Endometrial microvascular endothelial cells (primary cell): ENCODE measurements around the gene CHCHD3. TPM values are rescaled to one million over a fixed set of nuclear protein-coding genes. Genes with fewer than 3 reads are reported as not detected.
"Not testable (repeated sequence)": the region's sequence is repeated elsewhere in the genome, so short reads cannot be mapped to it uniquely, and the experiment has no call there.

Experiments
- in situ Hi-C: cut with HindIII; loops from 2 replicates; pipeline ENCODE4 v1.10.0; 2017; ENCODE audit warnings: low sequenced_read_pairs, low pct_unique_long_range_greater_than_20kb; ENCODE audit errors: inconsistent ontology term
- total RNA-seq: library from RNA; depleted of rRNA; stranded (reverse); fragments of >200 nt; gene quantifications from one replicate; pipeline ENCODE4 v1.2.3, GENCODE V29; 2015; ENCODE audit errors: inconsistent ontology term

The CHCHD3 gene
- total RNA-seq, 1 donor from 2014 or later: 60.9 TPM

GRCh38 chr7:132935608-132936007 lies 146.3 kb downstream of the CHCHD3 start:
- in situ Hi-C loops: no loop called here

GRCh38 chr7:132934017-132934416 lies 147.9 kb downstream of the CHCHD3 start:
- in situ Hi-C loops: no loop called here

GRCh38 chr7:132933072-132933458 lies 148.8 kb downstream of the CHCHD3 start:
- in situ Hi-C loops: no loop called here

- in situ Hi-C loops: no loop called here
Observed at GRCh38 chr7:132932296-132933071, 149.4 kb downstream of the CHCHD3 start.

DNA sequence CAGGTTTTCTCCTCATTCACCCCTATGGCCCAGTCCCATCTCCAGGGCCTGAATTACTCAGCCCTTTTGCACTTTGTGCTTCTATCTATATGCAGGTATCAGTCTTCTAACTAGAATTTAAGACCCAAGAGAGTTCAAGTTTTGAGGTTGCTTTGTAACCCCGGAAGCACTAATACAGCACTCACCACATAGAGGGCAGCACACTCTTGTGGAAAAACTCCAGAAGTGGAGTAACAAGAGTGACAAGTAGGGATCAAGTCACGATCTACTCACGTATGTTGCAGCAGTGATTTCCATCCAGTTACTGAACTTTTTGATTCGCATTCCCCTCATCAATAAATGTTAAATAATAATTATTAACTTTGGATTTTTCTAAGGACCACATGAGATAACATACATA lies 151.0 kb downstream of the CHCHD3 start:
- in situ Hi-C loops: no loop called here

DNA sequence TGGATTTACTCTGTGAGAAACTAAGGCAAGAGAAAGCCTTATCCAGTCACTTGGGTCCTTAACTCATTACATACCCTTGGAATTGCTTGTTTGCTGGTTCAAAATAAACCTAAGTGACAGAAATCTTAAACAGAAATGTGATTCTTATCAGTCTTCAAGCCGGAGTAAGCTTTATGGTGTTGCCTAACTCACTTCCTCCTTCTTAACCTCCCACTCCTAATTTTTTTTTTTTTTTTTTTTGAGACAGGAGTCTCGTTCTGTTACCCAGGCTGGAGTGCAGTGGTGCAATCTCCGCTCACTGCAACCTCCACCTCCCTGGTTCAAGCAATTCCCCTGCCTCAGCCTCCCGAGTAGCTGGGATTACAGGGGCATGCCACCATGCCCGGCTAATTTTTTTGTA lies 151.9 kb downstream of the CHCHD3 start:
- in situ Hi-C loops: not testable (repeated sequence)

DNA sequence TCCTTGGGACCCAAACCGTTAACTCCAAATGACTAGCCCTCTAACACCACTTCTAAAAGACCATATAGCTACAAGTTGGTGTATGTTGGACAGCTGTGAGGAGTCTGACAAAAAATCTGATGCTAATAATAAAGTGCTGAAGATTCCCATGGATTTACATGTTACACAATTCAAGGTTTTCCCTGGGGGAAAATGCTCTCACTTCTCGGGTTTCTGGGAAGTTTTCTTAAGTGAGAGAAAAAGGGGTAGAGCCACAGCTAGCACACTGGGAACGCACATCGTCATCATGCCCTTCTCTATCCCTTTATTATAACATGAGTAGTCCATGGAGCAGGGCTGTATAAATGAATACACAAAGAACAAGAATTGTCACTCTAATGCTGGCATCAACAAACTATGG lies 162.1 kb downstream of the CHCHD3 start:
- in situ Hi-C loops: no loop called here

DNA sequence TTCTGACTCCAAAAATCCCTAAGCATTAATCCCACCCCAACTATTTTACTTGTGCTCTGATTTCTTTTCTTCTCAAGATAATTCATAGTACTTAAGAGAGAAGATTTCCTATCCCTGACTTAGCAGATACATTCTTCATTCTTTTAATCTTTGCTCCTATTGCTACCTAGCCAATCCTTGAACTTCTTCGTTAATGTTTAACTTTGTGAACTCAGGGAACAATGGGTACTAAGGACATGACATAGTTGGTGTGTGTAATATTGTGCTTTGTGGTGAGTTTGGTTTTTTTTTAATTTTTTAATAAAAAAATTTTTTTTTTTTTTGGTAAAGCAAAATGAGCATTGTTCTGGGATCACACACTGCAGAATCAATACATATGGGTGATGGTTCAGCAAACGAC lies 166.2 kb downstream of the CHCHD3 start:
- in situ Hi-C loops: no loop called here

GRCh38 chr7:132910657-132911056 lies 171.2 kb downstream of the CHCHD3 start:
- in situ Hi-C loops: no loop called here

- in situ Hi-C loops: no loop called here
Observed at GRCh38 chr7:132907380-132907940, 174.4 kb downstream of the CHCHD3 start.

GRCh38 chr7:132906193-132906835 lies 175.6 kb downstream of the CHCHD3 start:
- in situ Hi-C loops: no loop called here

DNA sequence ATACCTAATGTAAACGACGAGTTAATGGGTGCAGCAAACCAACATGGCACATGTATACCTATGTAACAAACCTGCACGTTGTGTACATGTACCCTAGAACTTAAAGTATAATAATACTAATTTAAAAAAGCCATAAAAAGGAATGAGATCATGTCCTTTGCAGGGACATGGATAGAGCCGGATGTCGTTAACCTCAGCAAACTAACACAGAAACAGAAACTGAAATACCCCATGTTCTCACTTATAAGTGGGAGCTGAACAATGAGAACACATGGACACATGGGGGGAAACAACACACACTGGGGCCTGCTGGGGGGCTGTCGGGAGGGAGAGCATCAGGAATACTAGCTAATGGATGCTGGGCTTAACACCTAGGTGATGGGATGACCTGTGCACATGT lies 176.8 kb downstream of the CHCHD3 start:
- in situ Hi-C loops: not testable (repeated sequence)

GRCh38 chr7:132904209-132904608 lies 177.7 kb downstream of the CHCHD3 start:
- in situ Hi-C loops: no loop called here

- in situ Hi-C loops: not testable (repeated sequence)
Observed at GRCh38 chr7:132902294-132902693, 179.6 kb downstream of the CHCHD3 start.

DNA sequence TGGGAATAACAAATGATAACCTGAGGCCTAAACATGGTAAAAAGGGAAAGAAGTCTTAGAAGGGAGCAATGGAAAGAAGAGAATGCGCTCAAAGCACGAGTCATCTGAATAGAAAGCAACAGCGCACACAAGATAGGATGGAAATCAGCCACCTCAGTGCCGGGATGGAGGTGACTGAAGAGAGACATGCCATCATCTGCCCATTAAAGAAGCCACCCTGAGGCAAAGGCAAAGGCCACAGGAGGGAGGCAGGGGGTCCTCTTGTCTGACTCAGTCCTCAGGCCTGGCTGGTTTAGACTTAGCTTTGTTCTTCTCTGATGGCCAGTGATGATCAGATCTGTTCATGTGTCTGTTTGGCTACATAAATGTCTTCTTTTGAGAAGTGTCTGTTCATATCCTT lies 180.6 kb downstream of the CHCHD3 start:
- in situ Hi-C loops: no loop called here

DNA sequence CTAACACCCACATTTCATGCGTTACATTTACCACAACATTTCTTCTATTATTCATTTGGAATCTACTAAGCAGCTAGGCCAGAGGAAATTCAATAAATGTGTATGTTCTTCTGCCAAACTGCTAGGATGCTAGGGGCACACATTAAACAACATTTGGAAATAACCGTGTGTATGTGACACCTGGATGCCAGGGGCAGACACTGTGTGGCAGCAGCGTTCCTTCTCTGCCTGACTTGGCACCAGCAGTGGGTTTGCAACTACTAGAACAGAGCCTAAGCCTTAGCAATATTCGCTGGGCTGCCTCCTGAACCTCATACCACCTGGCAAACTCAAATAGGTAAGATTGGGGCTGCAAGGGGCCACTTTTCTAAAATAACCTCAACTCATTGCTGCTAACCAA lies 182.1 kb downstream of the CHCHD3 start:
- in situ Hi-C loops: no loop called here

DNA sequence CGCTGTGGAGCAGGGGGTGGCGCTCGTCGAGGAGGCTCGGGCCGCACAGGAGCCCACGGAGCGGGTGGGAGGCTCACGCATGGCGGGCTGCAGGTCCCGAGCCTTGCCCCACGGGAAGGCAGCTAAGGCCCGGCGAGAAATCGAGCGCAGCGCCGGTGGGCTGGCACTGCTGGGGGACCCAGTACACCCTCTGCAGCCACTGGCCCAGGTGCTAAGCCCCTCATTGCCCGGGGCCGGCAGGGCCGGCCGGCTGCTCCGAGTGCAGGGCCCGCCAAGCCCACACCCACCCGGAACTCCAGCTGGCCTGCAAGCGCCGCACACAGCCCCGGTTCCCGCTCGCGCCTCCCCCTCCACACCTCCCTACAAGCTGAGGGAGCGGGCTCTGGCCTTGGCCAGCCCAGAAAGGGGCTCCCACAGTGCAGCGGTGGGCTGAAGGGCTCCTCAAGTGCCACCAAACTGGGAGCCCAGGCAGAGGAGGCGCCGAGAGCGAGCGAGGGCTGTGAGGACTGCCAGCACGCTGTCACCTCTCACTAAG lies 183.2 kb downstream of the CHCHD3 start:
- in situ Hi-C loops: not testable (repeated sequence)

DNA sequence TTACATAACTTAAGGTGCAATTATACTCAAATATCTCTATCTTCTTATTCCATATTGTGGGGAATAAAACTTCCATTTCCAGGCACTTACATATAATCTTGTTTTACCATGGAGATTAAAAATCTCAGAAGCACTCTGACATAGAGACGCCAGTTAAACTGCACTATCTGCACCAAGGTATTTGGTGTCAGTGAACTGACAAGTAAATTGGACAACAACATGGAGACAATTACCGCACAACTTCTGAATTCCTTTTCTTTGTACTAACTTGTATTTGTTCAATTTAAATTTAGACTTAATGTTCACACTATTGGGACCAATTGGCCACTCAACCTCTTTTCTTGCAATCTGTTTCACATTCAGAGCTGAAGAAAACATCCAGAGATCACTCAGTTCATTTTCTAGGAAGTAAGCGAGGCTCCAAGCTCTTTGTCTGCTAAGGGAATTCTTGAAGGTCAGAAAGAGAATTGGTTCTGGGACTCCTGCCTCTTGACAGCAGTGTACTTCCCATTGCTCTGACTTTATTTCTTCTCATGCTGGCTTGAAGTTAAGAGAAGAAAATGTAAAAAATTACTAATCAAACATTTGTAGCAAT lies 184.7 kb downstream of the CHCHD3 start:
- in situ Hi-C loops: no loop called here

GRCh38 chr7:132895231-132895630 lies 186.7 kb downstream of the CHCHD3 start:
- in situ Hi-C loops: no loop called here

DNA sequence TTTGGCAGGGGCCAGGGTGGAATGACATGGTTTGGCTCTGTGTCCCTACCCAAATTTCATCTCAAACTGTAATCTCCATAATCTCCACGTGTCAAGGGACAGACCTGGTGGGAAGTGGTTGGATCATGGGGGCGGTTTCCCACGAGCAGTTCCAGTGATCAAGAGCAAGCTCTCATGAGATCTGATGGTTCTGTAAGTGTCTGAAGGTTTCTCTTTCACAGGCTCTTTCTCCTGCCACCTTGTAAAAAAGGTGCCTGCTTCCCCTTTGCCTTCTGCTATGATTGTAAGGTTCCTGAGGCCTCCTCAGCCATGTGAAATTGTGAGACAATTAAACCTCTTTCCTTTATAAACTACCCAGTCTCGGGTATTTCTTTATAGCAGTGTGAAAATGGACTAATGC lies 188.3 kb downstream of the CHCHD3 start:
- in situ Hi-C loops: no loop called here
